K562 (cell line): Measurements from ENCODE around the gene STK24. TPM values are rescaled to one million over a fixed set of nuclear protein-coding genes. Genes with fewer than 3 reads are reported as not detected.

Source experiments
- ATAC-seq: fragments of 200-7000 bp; cut with Tn5 transposase; 3 replicates; pipeline ENCODE4 v1.9.1; 2020; ENCODE audit warnings: moderate library complexity
- BruUV-seq: library from RNA; stranded (reverse); fragments of 400-500 nt; replicated peaks from 2 replicates; lab custom pipeline; 2021; lab: Mats Ljungman, UMichigan
- CTCF ChIA-PET: fragments of 300-600 bp; formaldehyde crosslinking; extraction: SDS; loops from one replicate; lab custom pipeline; 2021; ENCODE audit warnings: low intra/inter-chr PET ratio; lab: Yijun Ruan, JAX
- POLR2A ChIA-PET: fragments of 300-600, 350-650 bp; sonication (Branson Sonifier 250); formaldehyde crosslinking; extraction: SDS; loops from one replicate; lab custom pipeline; 2021; ENCODE audit warnings: antibody characterized with exemption, inconsistent platforms; lab: Yijun Ruan, JAX
- DNase-seq, 4 experiments: peaks; one replicate each; pipeline versions ENCODE4 v3.0.0 to v3.0.0-alpha.2; 2011 to 2018; ENCODE audit warnings: low spot score in 3 of 4, mixed read lengths in 3 of 4; ENCODE audit errors: extremely low read depth in 1 of 4
- FAIRE-seq: peaks from 2 replicates; lab custom pipeline; 2011; peaks lifted over from hg19 to GRCh38; lab: Jason Lieb, UNC
- H2AFZ ChIP-seq: 2 replicates; pipeline ENCODE4 v1.6.0; 2011; ENCODE audit warnings: low read depth, low read length, control low read depth, inconsistent platforms
- H3K27ac ChIP-seq: fragments of 200-600 bp; 3 replicates; pipeline ENCODE4 v1.8.0; 2011; ENCODE audit warnings: low read depth, mild to moderate bottlenecking, control low read depth, inconsistent platforms, low read length, moderate library complexity, mixed read lengths; ENCODE audit errors: extremely low read depth
- H3K27me3 ChIP-seq, 2 experiments: fragments of 300-600 bp in 1 of 2; 2 replicates in 1 of 2; 3 replicates in 1 of 2; pipeline versions ENCODE4 v1.6.0 to v1.8.0; 2011; ENCODE audit warnings: inconsistent platforms in 2 of 2, low read length in 2 of 2, mild to moderate bottlenecking in 1 of 2, mixed read lengths in 1 of 2, moderate library complexity in 1 of 2; ENCODE audit not compliant: control insufficient read depth in 2 of 2, insufficient read depth in 2 of 2
- H3K36me3 ChIP-seq: fragments of 300-600 bp; 3 replicates; pipeline ENCODE4 v1.8.0; 2011; ENCODE audit warnings: mild to moderate bottlenecking, low read length, inconsistent platforms; ENCODE audit not compliant: control insufficient read depth, insufficient read depth
- H3K4me1 ChIP-seq, 2 experiments: fragments of 200-600 bp in 1 of 2; replicated peaks in 1 of 2; 2 replicates in 1 of 2; 3 replicates in 1 of 2; pipeline versions ENCODE4 v1.5.1 to v1.8.0; 2011; ENCODE audit warnings: inconsistent platforms in 2 of 2, low read length in 2 of 2, mild to moderate bottlenecking in 1 of 2, mixed read lengths in 1 of 2, moderate library complexity in 1 of 2; ENCODE audit not compliant: control insufficient read depth in 2 of 2, insufficient read depth in 2 of 2
- H3K4me2 ChIP-seq: 2 replicates; pipeline ENCODE4 v1.6.1; 2011; ENCODE audit warnings: low read length, control low read depth, inconsistent platforms, mixed read lengths; ENCODE audit not compliant: insufficient read depth
- H3K4me3 ChIP-seq: fragments of 200-600 bp; sonication (generic), shearing (Covaris generic); 2 replicates; pipeline ENCODE4 v1.5.1; 2016; ENCODE audit warnings: control low read depth, inconsistent platforms
- H3K79me2 ChIP-seq: fragments of 200-600 bp; 3 replicates; pipeline ENCODE4 v1.8.0; 2011; ENCODE audit warnings: low read length, inconsistent platforms; ENCODE audit not compliant: control insufficient read depth, insufficient read depth
- H3K9ac ChIP-seq, 2 experiments: 2 replicates each; pipeline versions ENCODE4 v1.6.0 to v1.6.1; 2011; ENCODE audit warnings: low read depth in 2 of 2, low read length in 2 of 2, control low read depth in 1 of 2, inconsistent platforms in 1 of 2, mild to moderate bottlenecking in 1 of 2, mixed read lengths in 1 of 2; ENCODE audit not compliant: insufficient read depth in 1 of 2
- H3K9me1 ChIP-seq: one replicate; pipeline ENCODE4 v1.6.0; 2011; ENCODE audit warnings: inconsistent platforms, mild to moderate bottlenecking, low read length, moderate library complexity; ENCODE audit not compliant: control insufficient read depth, insufficient read depth
- H3K9me3 ChIP-seq: replicated peaks from 2 replicates; pipeline ENCODE4 v1.5.1; 2011; ENCODE audit warnings: low read depth, low read length, inconsistent platforms; ENCODE audit not compliant: control insufficient read depth, insufficient read depth
- H4K20me1 ChIP-seq: replicated peaks from 2 replicates; pipeline ENCODE4 v1.6.1; 2011; ENCODE audit warnings: low read length, inconsistent platforms, mixed read lengths; ENCODE audit not compliant: control insufficient read depth, insufficient read depth
- FUS ChIP-seq: fragments of 200-400 bp; formaldehyde crosslinking; optimal IDR thresholded peaks from 2 replicates; pipeline ENCODE3; 2017; ENCODE audit warnings: low read depth, low read length
- TAL1 ChIP-seq: fragments of 450-650 bp; IDR thresholded peaks from 2 replicates; pipeline ENCODE4 v1.6.1; 2016; ENCODE audit warnings: mild to moderate bottlenecking
- WGBS: fragments of 100-300 bp; shearing (Covaris generic); methylation state at CpG from one replicate; pipeline ENCODE4 v1.1.6; 2016; ENCODE audit warnings: low coverage, mixed read lengths; ENCODE audit not compliant: insufficient coverage; ENCODE audit errors: missing lambda C conversion rate; 5-methylcytosine and 5-hydroxymethylcytosine counted together
- in situ Hi-C: fragments of 300-500 bp; cut with MboI; formaldehyde crosslinking; loops from 4 replicates; pipeline ENCODE4 v1.15.0; 2018; ENCODE audit warnings: inconsistent platforms, mixed read lengths
- intact Hi-C: fragments of 100-400 bp; cut with micrococcal nuclease; formaldehyde crosslinking; loops from 2 replicates; pipeline ENCODE4 v1.14.2; 2022
- polyA plus RNA-seq, 8 experiments: library from polyadenylated mRNA; depleted of rRNA in 4 of 8; stranded (reverse) in 5 of 8; unstranded in 3 of 8; fragments of >200 nt; fragmentation: Nextera tagmentation in 2 of 8; fragmentation: Illumina TruSeq in 1 of 8; extraction: Ambion mirVana in 2 of 8; extraction: Trizol in 1 of 8; gene quantifications; 2 replicates each; pipeline versions ENCODE4 v1.2.1 to v1.2.3, GENCODE V29; 2011 to 2014; ENCODE audit warnings: inconsistent platforms in 1 of 8, missing spikeins in 1 of 8
- total RNA-seq, 7 experiments: library from RNA; depleted of rRNA in 6 of 7; stranded (reverse); fragments of >200 nt in 6 of 7; fragmentation: Illumina TruSeq in 2 of 7; extraction: Trizol in 2 of 7; gene quantifications; 2 replicates each; pipeline versions ENCODE4 v1.2.1 to v1.2.3, GENCODE V29; 2011 to 2021; ENCODE audit warnings: low replicate concordance in 1 of 7
- TF ChIP-seq, protein P1 (sequence below): sonication (generic); formaldehyde crosslinking; IDR thresholded peaks from 2 replicates; pipeline ENCODE4 v1.9.0; 2022; ENCODE audit warnings: mild to moderate bottlenecking, missing genetic modification reagents
- TF ChIP-seq, protein P2 (sequence below): sonication (generic); formaldehyde crosslinking; IDR thresholded peaks from 2 replicates; pipeline ENCODE4 v1.8.0; 2023; ENCODE audit warnings: mild to moderate bottlenecking, missing genetic modification reagents
- TF ChIP-seq, protein P3 (sequence below): IDR thresholded peaks from 2 replicates; pipeline ENCODE4 v1.6.1; 2014; ENCODE audit warnings: antibody characterized with exemption

STK24 gene
- total and polyA plus RNA-seq, 9 of the 15 experiments (the other 6 are each of a cell fraction or from before 2014, with no cell fraction given), result 3.8 to 78.4 (median 28.2) TPM

DNA sequence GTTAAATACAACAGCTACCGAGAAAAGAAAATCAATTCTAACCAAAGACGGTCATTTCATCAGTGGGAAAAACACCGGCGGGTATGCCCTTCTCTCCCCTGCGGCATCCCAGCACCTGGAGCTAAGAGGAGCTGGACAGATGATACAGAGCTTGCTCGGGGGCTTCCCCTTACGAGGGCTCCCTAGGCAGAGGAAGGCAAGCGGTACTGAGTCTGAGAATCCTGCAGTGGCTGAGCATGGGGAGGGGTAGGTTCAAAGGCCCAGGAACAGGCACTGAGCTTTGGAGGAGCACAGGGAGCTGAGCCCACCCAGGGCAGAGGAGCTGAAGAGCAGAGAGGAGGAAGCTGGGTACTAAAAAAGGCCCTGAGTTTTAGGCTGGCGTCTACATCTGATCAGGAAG is 12.7 kb downstream of the STK24 start:
- Histone ChIP-seq H3K27ac (no peak overlapping the region), H3K9ac (no peak overlapping the region), H2AFZ (no peak overlapping the region), H3K4me1 (peaks cover 0 to 12% of the 10 kb centered on the region in 2 experiments; a peak in 3 of 5 replicates), H3K79me2 (peaks cover 93% of the 10 kb centered on the region), H4K20me1 (0 out of 2 replicates have a peak, but pooled peaks cover 27% of the 10 kb centered on the region), H3K9me1 (peaks cover 5% of the 10 kb centered on the region), H3K4me3 (no peak overlapping the region), H3K9me3 (no peaks in the 10 kb centered on the region), H3K27me3 (no peaks in the 10 kb centered on the region), H3K4me2 (no peak overlapping the region), H3K36me3 (peaks cover 10% of the 10 kb centered on the region; the same call in 1 of the 3 replicates)
- no TSS peak for BruUV-seq
- in situ Hi-C loops, result loop anchor here (5.0 kb wide), 1 partner anchor 82 kb away; no protein-coding TSS in a partner anchor
- FAIRE-seq, result no peak
- ChIA-PET CTCF (no interaction called here), POLR2A (interaction anchor here (0.6 to 1.4 kb wide), 3 partner anchors 8 to 35 kb away, joined by 3 to 4 read pairs (median 3); no protein-coding TSS in a partner anchor)
- no peak for TF ChIP-seq TAL1
- TF ChIP-seq, protein P1, sequence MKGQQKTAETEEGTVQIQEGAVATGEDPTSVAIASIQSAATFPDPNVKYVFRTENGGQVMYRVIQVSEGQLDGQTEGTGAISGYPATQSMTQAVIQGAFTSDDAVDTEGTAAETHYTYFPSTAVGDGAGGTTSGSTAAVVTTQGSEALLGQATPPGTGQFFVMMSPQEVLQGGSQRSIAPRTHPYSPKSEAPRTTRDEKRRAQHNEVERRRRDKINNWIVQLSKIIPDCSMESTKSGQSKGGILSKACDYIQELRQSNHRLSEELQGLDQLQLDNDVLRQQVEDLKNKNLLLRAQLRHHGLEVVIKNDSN, result no peak
- TF ChIP-seq, protein P2, sequence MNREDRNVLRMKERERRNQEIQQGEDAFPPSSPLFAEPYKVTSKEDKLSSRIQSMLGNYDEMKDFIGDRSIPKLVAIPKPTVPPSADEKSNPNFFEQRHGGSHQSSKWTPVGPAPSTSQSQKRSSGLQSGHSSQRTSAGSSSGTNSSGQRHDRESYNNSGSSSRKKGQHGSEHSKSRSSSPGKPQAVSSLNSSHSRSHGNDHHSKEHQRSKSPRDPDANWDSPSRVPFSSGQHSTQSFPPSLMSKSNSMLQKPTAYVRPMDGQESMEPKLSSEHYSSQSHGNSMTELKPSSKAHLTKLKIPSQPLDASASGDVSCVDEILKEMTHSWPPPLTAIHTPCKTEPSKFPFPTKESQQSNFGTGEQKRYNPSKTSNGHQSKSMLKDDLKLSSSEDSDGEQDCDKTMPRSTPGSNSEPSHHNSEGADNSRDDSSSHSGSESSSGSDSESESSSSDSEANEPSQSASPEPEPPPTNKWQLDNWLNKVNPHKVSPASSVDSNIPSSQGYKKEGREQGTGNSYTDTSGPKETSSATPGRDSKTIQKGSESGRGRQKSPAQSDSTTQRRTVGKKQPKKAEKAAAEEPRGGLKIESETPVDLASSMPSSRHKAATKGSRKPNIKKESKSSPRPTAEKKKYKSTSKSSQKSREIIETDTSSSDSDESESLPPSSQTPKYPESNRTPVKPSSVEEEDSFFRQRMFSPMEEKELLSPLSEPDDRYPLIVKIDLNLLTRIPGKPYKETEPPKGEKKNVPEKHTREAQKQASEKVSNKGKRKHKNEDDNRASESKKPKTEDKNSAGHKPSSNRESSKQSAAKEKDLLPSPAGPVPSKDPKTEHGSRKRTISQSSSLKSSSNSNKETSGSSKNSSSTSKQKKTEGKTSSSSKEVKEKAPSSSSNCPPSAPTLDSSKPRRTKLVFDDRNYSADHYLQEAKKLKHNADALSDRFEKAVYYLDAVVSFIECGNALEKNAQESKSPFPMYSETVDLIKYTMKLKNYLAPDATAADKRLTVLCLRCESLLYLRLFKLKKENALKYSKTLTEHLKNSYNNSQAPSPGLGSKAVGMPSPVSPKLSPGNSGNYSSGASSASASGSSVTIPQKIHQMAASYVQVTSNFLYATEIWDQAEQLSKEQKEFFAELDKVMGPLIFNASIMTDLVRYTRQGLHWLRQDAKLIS (CRISPR knock-in tag), result no peak
- TF ChIP-seq, protein P3, sequence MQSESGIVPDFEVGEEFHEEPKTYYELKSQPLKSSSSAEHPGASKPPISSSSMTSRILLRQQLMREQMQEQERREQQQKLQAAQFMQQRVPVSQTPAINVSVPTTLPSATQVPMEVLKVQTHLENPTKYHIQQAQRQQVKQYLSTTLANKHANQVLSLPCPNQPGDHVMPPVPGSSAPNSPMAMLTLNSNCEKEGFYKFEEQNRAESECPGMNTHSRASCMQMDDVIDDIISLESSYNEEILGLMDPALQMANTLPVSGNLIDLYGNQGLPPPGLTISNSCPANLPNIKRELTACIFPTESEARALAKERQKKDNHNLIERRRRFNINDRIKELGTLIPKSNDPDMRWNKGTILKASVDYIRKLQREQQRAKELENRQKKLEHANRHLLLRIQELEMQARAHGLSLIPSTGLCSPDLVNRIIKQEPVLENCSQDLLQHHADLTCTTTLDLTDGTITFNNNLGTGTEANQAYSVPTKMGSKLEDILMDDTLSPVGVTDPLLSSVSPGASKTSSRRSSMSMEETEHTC, result no peak
- no peak for TF ChIP-seq FUS
- intact Hi-C loops, result no loop called here
- no peak for DNase-seq
- WGBS, result 100% methylated on average over 2 of the region's 9 CpGs
- ATAC-seq, result no peak
